ENCODE data around the gene C10orf67.
"Not testable (repeated sequence)": the region's sequence is repeated elsewhere in the genome, so short reads cannot be mapped to it uniquely, and the experiment has no call there.

Gene C10orf67

GRCh38 chr10:23344241-23344841 is at the start of gene C10orf67:
Gene C10orf67 (minus strand): TSS chr10:23344797. CDS start chr10:23344774, 23 bp downstream.
- DNase-seq (ENCODE audit: low read depth in 2 of 2): no peak

DNA sequence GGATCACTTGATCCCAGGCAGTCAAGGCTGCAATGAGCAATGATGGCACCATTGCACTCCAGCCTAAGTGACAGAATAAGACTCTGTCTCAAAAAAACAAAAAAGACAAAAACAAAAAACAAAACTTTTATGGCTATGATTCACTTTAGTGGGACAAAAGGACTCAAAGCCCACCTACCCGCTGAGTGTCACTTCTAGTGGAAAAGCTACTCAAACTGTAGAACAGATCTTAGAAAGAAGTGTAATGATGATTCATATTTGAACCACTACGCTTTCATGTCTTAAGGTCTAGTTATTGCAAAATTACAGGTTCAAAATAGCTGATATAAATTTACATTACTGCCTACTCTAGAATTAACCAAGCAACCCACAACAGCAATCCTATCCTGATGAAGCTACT is 47.2 kb upstream of the C10orf67 start:
- DNase-seq (ENCODE audit: low read depth in 2 of 2): no peak

DNA sequence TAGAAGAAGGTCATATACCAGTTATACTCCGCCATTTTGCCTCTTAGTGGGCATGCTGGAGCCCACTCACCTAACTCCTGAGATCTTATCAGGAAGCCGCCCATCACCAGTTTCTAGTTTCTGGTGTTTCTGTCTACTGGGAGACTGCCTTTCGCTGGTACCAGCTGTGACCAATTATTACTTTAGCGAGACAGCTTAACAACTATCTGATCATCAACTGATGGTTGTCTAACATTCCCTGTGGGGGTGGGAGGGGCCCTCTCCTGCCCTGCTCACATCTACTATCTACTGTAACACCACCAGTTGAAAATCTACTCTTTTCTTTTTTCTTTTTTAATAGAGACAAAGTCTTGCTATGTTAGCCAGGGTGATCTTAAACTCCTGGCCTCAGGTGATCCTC is 46.2 kb upstream of the C10orf67 start:
- DNase-seq (ENCODE audit: low read depth in 2 of 2): no peak

- not testable (repeated sequence) for DNase-seq (ENCODE audit: low read depth in 2 of 2)
Measured at GRCh38 chr10:23390408-23390807, 45.8 kb upstream of the C10orf67 start.

GRCh38 chr10:23387516-23387915 is 42.9 kb upstream of the C10orf67 start:
- DNase-seq (ENCODE audit: low read depth in 2 of 2): not testable (repeated sequence)

DNA sequence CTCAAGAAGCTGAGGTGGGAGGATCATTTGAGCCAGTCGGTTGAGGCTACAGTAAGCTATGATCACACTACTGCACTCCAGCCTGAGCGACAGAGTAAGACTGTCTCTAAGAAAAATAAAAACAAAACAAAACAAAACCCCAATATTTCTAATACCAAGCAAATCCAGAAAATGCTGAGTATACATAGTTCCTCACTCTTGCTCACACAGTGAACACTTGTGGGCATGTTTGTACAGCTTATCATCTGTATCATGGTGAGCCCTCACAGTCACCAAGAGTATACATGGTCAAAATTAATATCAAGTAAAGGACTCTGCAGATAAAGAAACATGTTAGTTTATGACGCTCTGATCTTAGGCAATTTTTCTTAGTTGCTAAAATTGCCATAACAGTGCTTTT is 41.5 kb upstream of the C10orf67 start:
- DNase-seq (ENCODE audit: low read depth in 2 of 2): no peak

- DNase-seq (ENCODE audit: low read depth in 2 of 2): no peak
Measured at GRCh38 chr10:23384364-23384763, 39.8 kb upstream of the C10orf67 start.

- DNase-seq (ENCODE audit: low read depth in 2 of 2): no peak
Measured at GRCh38 chr10:23383637-23384036, 39.0 kb upstream of the C10orf67 start.

GRCh38 chr10:23381298-23382040 is 36.9 kb upstream of the C10orf67 start:
- DNase-seq (ENCODE audit: low read depth in 2 of 2): no peak

DNA sequence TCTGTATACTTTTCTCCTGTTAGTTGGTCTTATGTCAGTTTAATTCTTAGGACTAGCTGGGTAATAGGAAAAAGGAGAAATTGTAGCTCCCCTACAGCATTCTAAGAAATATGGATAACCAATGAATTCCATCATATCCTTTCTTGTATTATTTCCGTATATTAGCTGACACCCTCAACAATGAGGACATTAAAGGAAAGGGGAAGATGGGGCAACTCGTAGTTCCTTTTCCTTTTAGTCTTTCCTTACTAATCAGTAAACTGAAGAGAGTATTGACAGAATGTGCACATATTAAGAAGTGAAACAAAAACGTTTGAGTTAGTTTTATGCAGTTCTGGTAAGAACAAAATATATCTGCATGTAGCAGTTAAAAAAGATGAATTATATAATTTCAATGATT is 35.1 kb upstream of the C10orf67 start:
- no peak for DNase-seq (ENCODE audit: low read depth in 2 of 2)

DNA sequence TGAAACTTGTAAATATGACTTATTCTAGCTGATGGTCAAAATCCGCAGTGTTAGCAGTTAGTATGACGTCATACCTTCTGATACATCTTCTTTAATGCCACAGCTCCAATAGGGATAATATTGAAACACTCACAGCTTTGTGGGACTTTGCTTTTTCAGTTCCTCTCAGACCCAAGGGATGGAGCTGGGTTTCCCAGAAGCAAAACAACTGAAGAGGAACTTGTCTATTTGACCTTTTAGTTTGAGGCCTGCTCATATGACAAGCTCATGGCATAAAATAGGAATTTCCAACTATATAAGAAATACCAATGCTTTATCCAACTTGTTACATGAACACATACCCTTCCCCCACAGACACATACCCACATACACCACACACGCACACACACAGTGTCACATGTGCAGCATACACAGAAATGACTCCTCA is 31.6 kb upstream of the C10orf67 start:
- DNase-seq (ENCODE audit: low read depth in 2 of 2): no peak

GRCh38 chr10:23375366-23375765 is 30.8 kb upstream of the C10orf67 start:
- DNase-seq (ENCODE audit: low read depth in 2 of 2): no peak

GRCh38 chr10:23373156-23373555 is 28.6 kb upstream of the C10orf67 start:
- no peak for DNase-seq (ENCODE audit: low read depth in 2 of 2)

GRCh38 chr10:23371073-23371472 is 26.5 kb upstream of the C10orf67 start:
- no peak for DNase-seq (ENCODE audit: low read depth in 2 of 2)

GRCh38 chr10:23370106-23370505 is 25.5 kb upstream of the C10orf67 start:
- no peak for DNase-seq (ENCODE audit: low read depth in 2 of 2)

DNA sequence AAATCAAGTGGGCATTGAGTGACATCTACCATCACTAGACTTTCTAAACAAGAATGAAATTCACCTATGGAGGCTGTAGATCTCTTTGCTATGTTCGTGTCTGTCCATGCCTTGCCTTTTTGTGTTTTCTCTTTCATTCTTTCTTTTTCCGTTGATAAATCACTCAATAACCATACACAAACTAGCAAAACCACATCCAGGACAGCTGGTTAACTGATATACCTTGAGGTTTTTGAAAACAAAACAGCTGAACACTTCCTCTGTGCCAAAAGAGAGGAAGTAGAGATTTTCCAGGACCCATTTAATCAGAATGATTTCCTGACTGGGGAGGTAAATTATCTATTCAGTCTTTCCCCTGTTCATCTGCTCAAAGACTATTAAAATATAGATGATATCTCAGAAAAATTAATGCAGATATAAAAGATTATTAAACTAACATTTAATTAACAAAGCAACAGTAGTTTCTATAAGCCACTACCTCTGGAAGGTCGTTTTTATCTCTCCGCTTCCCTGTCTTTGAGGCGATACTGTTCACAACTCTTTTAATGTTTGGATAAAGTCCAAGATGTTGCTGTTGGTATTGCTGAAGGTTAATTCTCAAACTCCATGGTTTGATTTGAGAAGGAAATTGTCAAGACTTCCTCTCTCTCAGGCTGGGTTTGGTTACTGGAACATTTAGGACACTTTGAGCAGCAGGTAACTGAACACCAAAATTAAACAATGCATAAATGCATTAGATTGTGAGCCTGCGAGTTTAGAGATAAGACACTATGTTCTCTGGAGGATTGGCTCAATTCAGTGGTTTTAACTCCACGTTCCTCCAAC is 24.4 kb upstream of the C10orf67 start:
- DNase-seq (ENCODE audit: low read depth in 2 of 2): no peak

DNA sequence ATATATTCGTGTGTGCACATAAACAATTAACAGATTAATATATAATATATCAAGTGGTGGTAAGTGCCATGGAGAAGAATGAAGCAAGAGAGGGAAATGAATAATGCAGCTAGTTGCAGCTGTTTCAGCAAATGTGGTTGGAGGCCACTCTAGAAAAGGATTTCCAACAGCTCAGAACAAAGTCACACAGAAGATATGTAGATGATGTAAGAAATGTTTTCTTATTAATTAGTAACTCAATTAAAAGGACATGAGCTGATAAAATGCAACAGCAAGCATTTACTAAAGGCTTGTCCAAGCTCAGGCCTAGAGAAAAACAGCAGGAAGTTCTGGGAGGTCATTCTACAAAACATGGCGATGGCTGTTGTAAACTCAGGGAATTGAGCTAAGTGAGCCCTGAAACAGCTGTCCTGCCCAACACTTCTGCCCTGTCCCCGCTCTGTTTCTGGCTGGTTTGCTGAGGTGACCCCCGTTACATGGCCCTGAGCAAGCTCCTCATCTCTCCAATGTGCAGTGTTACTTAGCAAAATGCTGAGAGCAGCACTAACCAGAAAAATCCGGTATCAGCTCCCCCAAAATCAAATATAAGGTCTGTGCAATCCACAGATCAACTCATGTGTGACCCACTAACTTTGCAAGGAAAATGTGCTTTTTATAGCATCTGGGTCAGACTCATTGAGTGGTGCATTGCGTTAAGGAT is 23.4 kb upstream of the C10orf67 start:
- DNase-seq (ENCODE audit: low read depth in 2 of 2): no peak

DNA sequence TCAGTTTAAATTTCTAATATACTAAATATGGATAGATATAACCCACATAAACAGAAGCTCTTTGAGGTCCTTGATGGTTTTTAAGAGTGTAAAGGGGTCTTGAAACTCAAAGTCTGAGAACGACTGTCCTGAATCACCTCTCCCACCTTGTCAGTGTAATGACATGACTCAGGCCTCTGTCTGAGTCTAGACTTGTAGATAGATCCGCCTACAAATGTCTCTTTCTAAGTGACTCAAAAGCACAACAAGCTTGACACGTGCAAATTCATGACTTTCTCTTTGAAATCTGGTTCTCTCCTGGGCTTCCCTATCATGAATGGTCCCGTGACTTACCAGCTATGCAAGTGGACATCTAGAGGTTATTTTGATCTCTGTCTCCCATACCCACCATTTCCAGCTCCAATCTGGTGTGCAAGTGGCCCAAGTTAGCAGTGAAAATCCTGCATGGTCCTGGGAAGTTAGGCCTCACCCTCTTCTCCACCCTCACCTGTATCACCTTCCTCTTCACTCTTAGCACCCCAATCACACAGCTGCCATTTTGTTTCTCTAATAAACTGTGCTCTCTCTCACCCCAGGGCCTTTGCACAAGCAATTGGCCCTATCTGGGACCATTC is 20.9 kb upstream of the C10orf67 start:
- not testable (repeated sequence) for DNase-seq (ENCODE audit: low read depth in 2 of 2)

DNA sequence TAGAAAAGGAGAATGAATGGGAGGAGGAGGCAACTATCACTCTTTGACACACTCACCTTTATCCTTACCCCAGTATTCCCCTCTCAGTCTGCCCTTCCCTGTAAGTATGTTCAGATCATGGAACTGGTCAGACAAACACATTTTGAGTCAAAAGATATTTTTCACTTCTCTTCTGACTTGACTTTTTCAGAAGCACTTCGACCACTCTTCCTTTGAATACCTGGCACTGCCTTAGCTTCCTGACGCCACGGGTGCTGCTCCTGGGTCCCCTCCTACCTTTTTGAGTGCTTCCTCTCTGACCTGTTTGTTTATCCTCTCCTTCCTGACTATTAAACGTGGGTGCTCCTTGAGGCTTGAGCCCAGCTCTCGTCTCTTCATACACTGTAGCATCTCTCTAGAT is 19.8 kb upstream of the C10orf67 start:
- no peak for DNase-seq (ENCODE audit: low read depth in 2 of 2)

GRCh38 chr10:23363793-23364135 is 19.2 kb upstream of the C10orf67 start:
- no peak for DNase-seq (ENCODE audit: low read depth in 2 of 2)

DNA sequence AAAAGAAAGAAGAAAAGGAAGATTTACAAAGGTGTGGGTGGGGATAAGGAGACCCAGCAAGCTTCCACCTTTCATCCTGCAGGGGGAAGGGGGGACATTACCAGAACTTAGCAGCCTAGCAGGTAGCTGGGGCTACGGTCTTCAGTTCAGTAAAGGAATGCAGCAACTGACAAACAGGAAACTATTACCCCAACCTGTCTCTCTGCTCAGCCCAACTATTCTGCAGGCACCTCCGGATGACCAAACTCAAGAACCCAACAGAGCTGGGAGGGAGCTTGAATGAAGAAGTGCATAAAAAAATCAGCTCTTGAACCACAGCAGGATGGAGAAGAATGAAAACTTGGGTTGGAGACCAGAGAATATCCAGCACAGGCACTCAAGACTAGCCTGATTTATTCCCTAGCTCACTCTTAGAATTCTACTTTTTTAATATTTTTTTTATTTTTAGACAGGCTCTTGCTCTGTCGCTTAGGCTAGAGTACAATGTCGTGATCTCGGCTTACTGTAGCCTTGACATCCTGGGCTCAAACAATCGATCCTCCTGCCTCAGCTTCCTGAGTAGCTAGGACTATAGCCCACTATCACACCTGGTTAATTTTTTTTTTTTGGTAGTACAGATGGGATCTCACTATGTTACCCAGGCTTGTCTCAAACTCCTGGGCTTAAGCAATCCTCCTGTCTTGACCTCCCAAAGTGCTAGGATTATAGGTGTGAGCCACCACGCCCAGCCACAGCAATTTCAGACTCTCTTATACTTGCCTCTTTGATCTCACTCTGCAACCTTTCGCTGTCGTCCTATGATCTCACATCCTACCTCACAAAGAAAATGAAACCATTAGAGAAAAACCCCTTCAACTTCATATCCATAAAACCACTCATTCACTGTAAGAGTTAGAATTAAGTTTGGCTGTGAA is 18.5 kb upstream of the C10orf67 start:
- peak in 1 of 2 donors; percentile 14 for DNase-seq (ENCODE audit: low read depth in 2 of 2)
